OCI-LY7 (cell line): Measurements from ENCODE around the gene MXD4. TPM values are rescaled to one million over a fixed set of nuclear protein-coding genes. Genes with fewer than 3 reads are reported as not detected.

Experiments used
- BruUV-seq: library from RNA; stranded (reverse); fragments of 400-500 nt; replicated peaks from 2 replicates; lab custom pipeline; 2021; lab: Mats Ljungman, UMichigan
- CTCF ChIA-PET: fragments of 300-600 bp; sonication (Branson Sonifier 250); formaldehyde crosslinking; loops from one replicate; lab custom pipeline; 2022; ENCODE audit warnings: antibody characterized with exemption; ENCODE audit not compliant: unreplicated experiment; lab: Charles Lee
- POLR2A ChIA-PET: fragments of 300-600 bp; sonication (Branson Sonifier 250); formaldehyde crosslinking; loops from one replicate; lab custom pipeline; 2022; ENCODE audit warnings: antibody characterized with exemption; lab: Charles Lee
- DNase-seq: peaks from one replicate; pipeline ENCODE4 v3.0.0-alpha.2; 2015; ENCODE audit warnings: low spot score
- H2AFZ ChIP-seq: fragments of 200-600 bp; sonication (generic), shearing (Covaris generic); 2 replicates; pipeline ENCODE4 v1.6.1; 2014; ENCODE audit warnings: mild to moderate bottlenecking, antibody characterized with exemption, low read length, moderate library complexity
- H3K27ac ChIP-seq: fragments of 200-600 bp; sonication (generic); 2 replicates; pipeline ENCODE4 v1.5.1; 2014; ENCODE audit warnings: mixed run types, low read depth, mild to moderate bottlenecking, moderate library complexity, low read length, inconsistent platforms; ENCODE audit not compliant: poor library complexity, severe bottlenecking
- H3K36me3 ChIP-seq: fragments of 200-600 bp; sonication (generic); 2 replicates; pipeline ENCODE4 v1.6.1; 2014; ENCODE audit warnings: mild to moderate bottlenecking, antibody characterized with exemption, low read length, moderate library complexity, mixed read lengths; ENCODE audit not compliant: insufficient read depth
- H3K4me1 ChIP-seq: fragments of 200-600 bp; sonication (generic); 2 replicates; pipeline ENCODE4 v1.5.1; 2014; ENCODE audit warnings: mild to moderate bottlenecking, low read length; ENCODE audit not compliant: insufficient read depth, poor library complexity, severe bottlenecking
- H3K4me2 ChIP-seq: fragments of 200-600 bp; sonication (generic); 2 replicates; pipeline ENCODE4 v1.6.1; 2014; ENCODE audit warnings: mild to moderate bottlenecking, low read length
- H3K4me3 ChIP-seq: fragments of 200-600 bp; sonication (generic); 2 replicates; pipeline ENCODE4 v1.5.1; 2014; ENCODE audit warnings: mild to moderate bottlenecking, low read depth, low read length; ENCODE audit not compliant: poor library complexity, severe bottlenecking
- H3K79me2 ChIP-seq: fragments of 200-600 bp; sonication (generic); 2 replicates; pipeline ENCODE4 v1.6.1; 2016; ENCODE audit warnings: low read depth, mild to moderate bottlenecking, low read length, moderate library complexity, mixed read lengths; ENCODE audit not compliant: insufficient read depth
- H3K9me2 ChIP-seq: fragments of 200-600 bp; sonication (generic); 2 replicates; pipeline ENCODE4 v1.6.1; 2016; ENCODE audit warnings: mild to moderate bottlenecking, low read length, mixed read lengths; ENCODE audit not compliant: insufficient read depth
- H3K9me3 ChIP-seq: fragments of 200-600 bp; sonication (generic); 2 replicates; pipeline ENCODE4 v1.6.1; 2014; ENCODE audit warnings: mild to moderate bottlenecking, mixed run types, low read length, mixed read lengths
- H4K20me1 ChIP-seq: fragments of 200-600 bp; sonication (generic); 2 replicates; pipeline ENCODE4 v1.6.1; 2014; ENCODE audit warnings: mild to moderate bottlenecking, antibody characterized with exemption, low read length, moderate library complexity, mixed read lengths; ENCODE audit not compliant: insufficient read depth
- EZH2phosphoT487 ChIP-seq: fragments of 200-600 bp; sonication (generic); IDR thresholded peaks from 2 replicates; pipeline ENCODE4 v1.6.1; 2018; ENCODE audit warnings: low read depth, borderline replicate concordance, mild to moderate bottlenecking, mixed run types, antibody characterized with exemption, low read length, moderate library complexity, mixed read lengths
- intact Hi-C: fragments of 100-400 bp; cut with micrococcal nuclease; formaldehyde crosslinking; loops from one replicate; pipeline ENCODE4 v1.10.0; 2022; ENCODE audit not compliant: unreplicated experiment
- total RNA-seq, 2 experiments: library from RNA; depleted of rRNA in 1 of 2; stranded (reverse); fragments of >200 nt in 1 of 2; shearing (Covaris generic) in 1 of 2; gene quantifications; 2 replicates each; pipeline ENCODE4 v1.2.3, GENCODE V29; 2014 to 2022
- TF ChIP-seq, protein P1 (sequence below): fragments of 200-600 bp; sonication (generic); conservative IDR thresholded peaks from 2 replicates; pipeline ENCODE4 v1.5.1; 2014; ENCODE audit warnings: mild to moderate bottlenecking, antibody characterized with exemption, low read length, moderate library complexity, mixed read lengths

The MXD4 gene
- total RNA-seq, 2 experiments from 2014 or later: 3.0 to 11.6 TPM

DNA sequence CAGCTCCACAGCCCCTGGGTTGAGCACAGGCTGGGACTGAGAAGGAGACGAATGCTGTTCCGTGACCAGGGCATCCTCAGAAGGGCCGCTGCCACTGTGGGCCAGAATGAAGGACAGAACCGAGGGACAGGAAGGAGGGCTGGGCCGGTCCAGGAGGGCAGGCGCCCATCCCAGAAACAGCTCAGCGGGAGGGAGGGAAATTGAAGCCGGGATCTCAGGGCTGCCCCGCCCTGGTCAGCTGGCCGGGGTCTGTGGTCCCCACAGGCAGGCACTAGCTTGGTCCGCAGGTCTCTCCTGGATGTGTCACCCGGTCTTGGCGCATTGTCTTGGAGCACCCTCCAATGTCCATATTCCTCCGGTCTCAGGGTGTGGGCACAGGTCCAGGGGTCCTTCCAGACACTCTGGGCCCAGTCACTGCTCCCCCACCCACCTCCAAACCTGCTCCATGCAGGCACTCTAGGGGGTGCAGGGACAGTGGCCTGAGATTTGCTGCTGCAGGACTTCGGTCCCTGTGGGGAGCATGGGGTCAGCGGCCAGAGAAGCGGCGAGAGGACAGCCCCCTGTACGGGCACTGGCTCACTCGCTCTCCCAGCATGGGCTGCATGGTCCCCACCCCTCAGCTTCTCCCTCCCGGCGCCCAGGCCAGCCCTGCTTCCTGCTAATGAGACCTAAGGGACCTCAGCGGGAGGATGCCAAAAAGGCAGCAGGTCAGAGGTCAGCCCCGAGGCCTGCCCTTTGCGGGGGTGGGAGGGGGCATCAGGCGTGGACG lies 23.9 kb upstream of the MXD4 start:
- POLR2A ChIA-PET: interaction anchor here (0.6 kb wide), 2 partner anchors 14 to 60 kb away, joined by 3 to 5 read pairs; no protein-coding TSS in a partner anchor
- H3K36me3 ChIP-seq: no peaks in the 10 kb centered on the region
- H3K9me2 ChIP-seq: no peaks in the 10 kb centered on the region
- no peak overlapping the region for H3K4me3 ChIP-seq
- intact Hi-C loops: no loop called here
- no peaks in the 10 kb centered on the region for H3K9me3 ChIP-seq
- DNase-seq: no peak
- H3K79me2 ChIP-seq: no peaks in the 10 kb centered on the region
- H2AFZ ChIP-seq: no peak overlapping the region
- CTCF ChIA-PET: interaction anchor here (0.6 kb wide), 1 partner anchor 199 kb away, joined by 3 read pairs; no protein-coding TSS in a partner anchor
- H3K4me2 ChIP-seq: no peak overlapping the region
- H3K27ac ChIP-seq: no peak overlapping the region
- peaks cover 24% of the 10 kb centered on the region for H3K4me1 ChIP-seq
- BruUV-seq: no TSS peak
- TF ChIP-seq, protein P1, sequence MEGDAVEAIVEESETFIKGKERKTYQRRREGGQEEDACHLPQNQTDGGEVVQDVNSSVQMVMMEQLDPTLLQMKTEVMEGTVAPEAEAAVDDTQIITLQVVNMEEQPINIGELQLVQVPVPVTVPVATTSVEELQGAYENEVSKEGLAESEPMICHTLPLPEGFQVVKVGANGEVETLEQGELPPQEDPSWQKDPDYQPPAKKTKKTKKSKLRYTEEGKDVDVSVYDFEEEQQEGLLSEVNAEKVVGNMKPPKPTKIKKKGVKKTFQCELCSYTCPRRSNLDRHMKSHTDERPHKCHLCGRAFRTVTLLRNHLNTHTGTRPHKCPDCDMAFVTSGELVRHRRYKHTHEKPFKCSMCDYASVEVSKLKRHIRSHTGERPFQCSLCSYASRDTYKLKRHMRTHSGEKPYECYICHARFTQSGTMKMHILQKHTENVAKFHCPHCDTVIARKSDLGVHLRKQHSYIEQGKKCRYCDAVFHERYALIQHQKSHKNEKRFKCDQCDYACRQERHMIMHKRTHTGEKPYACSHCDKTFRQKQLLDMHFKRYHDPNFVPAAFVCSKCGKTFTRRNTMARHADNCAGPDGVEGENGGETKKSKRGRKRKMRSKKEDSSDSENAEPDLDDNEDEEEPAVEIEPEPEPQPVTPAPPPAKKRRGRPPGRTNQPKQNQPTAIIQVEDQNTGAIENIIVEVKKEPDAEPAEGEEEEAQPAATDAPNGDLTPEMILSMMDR: no peak
- TF ChIP-seq EZH2phosphoT487: no peak
- H4K20me1 ChIP-seq: no peaks in the 10 kb centered on the region

DNA sequence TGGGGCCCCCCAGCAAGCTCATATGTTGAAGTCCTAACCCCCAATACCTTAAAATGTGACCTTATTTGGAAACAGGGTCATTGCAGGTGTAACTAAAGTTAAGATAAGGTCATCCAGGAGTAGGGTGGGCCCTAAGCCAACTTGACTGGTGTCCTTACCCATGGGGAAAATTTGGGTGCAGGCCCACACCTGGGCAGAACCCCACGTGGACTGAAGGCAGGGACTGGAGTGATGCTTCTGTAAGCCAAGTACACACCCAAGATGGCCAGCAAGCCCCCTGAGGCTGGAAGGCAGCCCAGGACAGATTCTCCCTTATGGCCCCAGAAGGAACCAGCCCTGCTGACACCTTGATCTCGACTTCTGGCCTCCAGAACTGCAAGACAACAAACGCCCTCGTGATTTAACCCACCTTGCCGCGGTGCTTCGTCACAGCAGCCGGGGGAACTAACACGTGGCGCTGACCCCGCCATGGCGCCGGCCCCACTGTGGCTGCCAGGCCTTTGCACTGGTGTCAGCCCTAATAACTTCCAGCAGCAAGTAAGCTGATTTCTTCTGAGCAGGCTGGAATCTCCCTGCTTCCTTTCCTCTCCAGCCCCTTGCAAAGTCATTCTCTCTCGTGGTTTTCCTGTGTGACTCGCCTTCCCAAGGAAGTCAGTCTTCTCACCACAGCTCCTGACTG lies 23.2 kb upstream of the MXD4 start:
- no peaks in the 10 kb centered on the region for H3K9me2 ChIP-seq
- no peak for TF ChIP-seq EZH2phosphoT487
- TF ChIP-seq, protein P1: no peak
- POLR2A ChIA-PET: no interaction called here
- H4K20me1 ChIP-seq: no peaks in the 10 kb centered on the region
- intact Hi-C loops: no loop called here
- no peak overlapping the region for H3K27ac ChIP-seq
- no peaks in the 10 kb centered on the region for H3K9me3 ChIP-seq
- CTCF ChIA-PET: interaction anchor here (0.5 kb wide), 1 partner anchor 152 kb away, joined by 3 read pairs; no protein-coding TSS in a partner anchor
- H2AFZ ChIP-seq: no peak overlapping the region
- no TSS peak for BruUV-seq
- DNase-seq: no peak
- H3K79me2 ChIP-seq: no peaks in the 10 kb centered on the region
- H3K4me1 ChIP-seq: peaks cover 17% of the 10 kb centered on the region
- H3K4me3 ChIP-seq: no peak overlapping the region
- H3K36me3 ChIP-seq: no peaks in the 10 kb centered on the region
- no peak overlapping the region for H3K4me2 ChIP-seq
